ENCODE data around the gene OPA1.

- no peak for TF ChIP-seq CTCF (conservative IDR thresholded peaks at IDR 0.05)
- TF ChIP-seq ZFX (IDR thresholded peaks at IDR 0.05), result no peak
These were observed 45.8 kb downstream of the OPA1 start for GRCh38 chr3:193638833-193639232.

Data from C4-2B (cell line).